Stimulated activated CD4-positive, alpha-beta T cell treated with anti-CD3 and anti-CD28 coated beads, Interleukin-15, amount 100 ng/mL, for 24 hours (primary cell): ENCODE data around the gene MEX3D.

ENCODE experiments used
- DNase-seq: peaks from one replicate; pipeline ENCODE4 v3.0.0-alpha.2; 2020

Gene MEX3D

GRCh38 chr19:1514986-1515721 is 53.0 kb downstream of the MEX3D start:
- DNase-seq, result no peak

- no peak for DNase-seq
Measured at GRCh38 chr19:1514295-1514661, 53.8 kb downstream of the MEX3D start.

GRCh38 chr19:1513499-1514294 is 54.4 kb downstream of the MEX3D start:
- DNase-seq, result peak; percentile 79

GRCh38 chr19:1512671-1513498 is 55.2 kb downstream of the MEX3D start, which contains the start of gene ADAMTSL5:
TSS of gene ADAMTSL5 (minus strand) at chr19:1513019. CDS start at chr19:1510943, 2,076 bp downstream.
- peak; percentile 86 for DNase-seq

GRCh38 chr19:1511318-1512317 is 56.5 kb downstream of the MEX3D start:
- no peak for DNase-seq

GRCh38 chr19:1510807-1511206 is 57.3 kb downstream of the MEX3D start:
- DNase-seq, result no peak

GRCh38 chr19:1510442-1510806 is 57.7 kb downstream of the MEX3D start:
- DNase-seq, result no peak

GRCh38 chr19:1509602-1510441 is 58.3 kb downstream of the MEX3D start:
- no peak for DNase-seq

- DNase-seq, result no peak
Measured at GRCh38 chr19:1508507-1508856, 59.6 kb downstream of the MEX3D start.

GRCh38 chr19:1507763-1508506 is 60.2 kb downstream of the MEX3D start:
- peak; percentile 93 for DNase-seq

- DNase-seq, result no peak
Measured at GRCh38 chr19:1507192-1507660, 60.9 kb downstream of the MEX3D start.

GRCh38 chr19:1505991-1506881 is 61.9 kb downstream of the MEX3D start:
- DNase-seq, result no peak

GRCh38 chr19:1505012-1505411 is 63.1 kb downstream of the MEX3D start:
- no peak for DNase-seq
